Forelimb muscle (tissue), 1 donor: ENCODE measurements around the gene CDYL. TPM values are rescaled to one million over a fixed set of nuclear protein-coding genes. Genes with fewer than 3 reads are reported as not detected.

Source experiments
- DNase-seq: peaks from one replicate; pipeline ENCODE4 v3.0.0-alpha.2; 2013; ENCODE audit warnings: low read depth
- polyA plus RNA-seq: library from polyadenylated mRNA; unstranded; fragments of 120-200 nt; gene quantifications from one replicate; pipeline ENCODE4 v1.2.1, GENCODE V29; 2013; ENCODE audit not compliant: insufficient read length

Gene CDYL
- polyA plus RNA-seq, 1 donor: 16.3 TPM

GRCh38 chr6:4907602-4908001 lies 131.4 kb downstream of the CDYL start:
- no peak for DNase-seq

GRCh38 chr6:4908062-4908461 lies 131.9 kb downstream of the CDYL start:
- no peak for DNase-seq

- no peak for DNase-seq
Measured at GRCh38 chr6:4909063-4909706, 133.0 kb downstream of the CDYL start.

- DNase-seq: no peak
Measured at GRCh38 chr6:4910037-4910760, 134.0 kb downstream of the CDYL start.

- no peak for DNase-seq
Measured at GRCh38 chr6:4912559-4912958, 136.4 kb downstream of the CDYL start.

GRCh38 chr6:4913705-4914419 lies 137.7 kb downstream of the CDYL start:
- no peak for DNase-seq

GRCh38 chr6:4914420-4915159 lies 138.4 kb downstream of the CDYL start:
- no peak for DNase-seq

GRCh38 chr6:4916954-4917561 lies 140.9 kb downstream of the CDYL start:
- no peak for DNase-seq

GRCh38 chr6:4920914-4921410 lies 144.8 kb downstream of the CDYL start:
- no peak for DNase-seq

GRCh38 chr6:4922488-4923037 lies 146.4 kb downstream of the CDYL start:
- no peak for DNase-seq

- no peak for DNase-seq
Measured at GRCh38 chr6:4923081-4923480, 146.9 kb downstream of the CDYL start.

GRCh38 chr6:4924661-4925271 lies 148.6 kb downstream of the CDYL start:
- no peak for DNase-seq

GRCh38 chr6:4925580-4925979 lies 149.4 kb downstream of the CDYL start:
- no peak for DNase-seq

- no peak for DNase-seq
Measured at GRCh38 chr6:4928426-4928825, 152.2 kb downstream of the CDYL start.

GRCh38 chr6:4929097-4929718 lies 153.0 kb downstream of the CDYL start:
- DNase-seq: no peak

GRCh38 chr6:4930025-4930691 lies 154.0 kb downstream of the CDYL start:
- DNase-seq: no peak

- DNase-seq: no peak
Measured at GRCh38 chr6:4931530-4932227, 155.5 kb downstream of the CDYL start.

- no peak for DNase-seq
Measured at GRCh38 chr6:4932228-4932903, 156.2 kb downstream of the CDYL start.

GRCh38 chr6:4935486-4935885 lies 159.3 kb downstream of the CDYL start:
- no peak for DNase-seq
